GM11168 (cell line): Measurements from ENCODE around the gene INPP4B.

Source experiments
- in situ Hi-C: fragments of 300-500 bp; cut with MboI; formaldehyde crosslinking; loops from one replicate; pipeline ENCODE4 v1.12.0; 2022; ENCODE audit warnings: low sequenced_read_pairs; ENCODE audit not compliant: unreplicated experiment

The INPP4B gene

GRCh38 chr4:142743121-142743825 is 102.8 kb downstream of the INPP4B start:
- in situ Hi-C loops: no loop called here

GRCh38 chr4:142741995-142742394 is 104.1 kb downstream of the INPP4B start:
- in situ Hi-C loops: no loop called here

- in situ Hi-C loops: no loop called here
These were observed 117.9 kb downstream of the INPP4B start for GRCh38 chr4:142728233-142728632.

- in situ Hi-C loops: no loop called here
These were observed 119.0 kb downstream of the INPP4B start for GRCh38 chr4:142727149-142727548.

- in situ Hi-C loops: no loop called here
These were observed 120.2 kb downstream of the INPP4B start for GRCh38 chr4:142725886-142726285.

- in situ Hi-C loops: no loop called here
These were observed 124.9 kb downstream of the INPP4B start for GRCh38 chr4:142721187-142721586.

GRCh38 chr4:142719854-142720541 is 126.1 kb downstream of the INPP4B start:
- in situ Hi-C loops: no loop called here

- in situ Hi-C loops: no loop called here
These were observed 127.1 kb downstream of the INPP4B start for GRCh38 chr4:142718981-142719380.

- in situ Hi-C loops: no loop called here
These were observed 130.4 kb downstream of the INPP4B start for GRCh38 chr4:142715727-142716126.

- in situ Hi-C loops: no loop called here
These were observed 132.6 kb downstream of the INPP4B start for GRCh38 chr4:142713282-142714030.

- in situ Hi-C loops: no loop called here
These were observed 137.9 kb downstream of the INPP4B start for GRCh38 chr4:142708231-142708630.

- in situ Hi-C loops: no loop called here
These were observed 138.7 kb downstream of the INPP4B start for GRCh38 chr4:142707401-142707800.

- in situ Hi-C loops: no loop called here
These were observed 139.7 kb downstream of the INPP4B start for GRCh38 chr4:142706381-142706780.

- in situ Hi-C loops: no loop called here
These were observed 140.3 kb downstream of the INPP4B start for GRCh38 chr4:142705820-142706219.

GRCh38 chr4:142703694-142704309 is 142.3 kb downstream of the INPP4B start:
- in situ Hi-C loops: no loop called here

- in situ Hi-C loops: no loop called here
These were observed 145.1 kb downstream of the INPP4B start for GRCh38 chr4:142701017-142701416.

- in situ Hi-C loops: no loop called here
These were observed 145.6 kb downstream of the INPP4B start for GRCh38 chr4:142700531-142700930.

- in situ Hi-C loops: no loop called here
These were observed 147.5 kb downstream of the INPP4B start for GRCh38 chr4:142698552-142698951.

- in situ Hi-C loops: no loop called here
These were observed 148.2 kb downstream of the INPP4B start for GRCh38 chr4:142697928-142698327.

GRCh38 chr4:142697320-142697719 is 148.8 kb downstream of the INPP4B start:
- in situ Hi-C loops: no loop called here
